ENCODE data around the gene TMEM116.

The TMEM116 gene

GRCh38 chr12:111887926-111888745 is 124.8 kb downstream of the TMEM116 start:
- DNase-seq, result peak; percentile 87 to 91

GRCh38 chr12:111886662-111887545 is 126.1 kb downstream of the TMEM116 start:
- peak; percentile 67 for DNase-seq

- no peak for DNase-seq
Measured at GRCh38 chr12:111881716-111882115, 131.2 kb downstream of the TMEM116 start.
